Dedifferentiated amniotic fluid mesenchymal stem cell (primary cell): ENCODE measurements around the gene OR2T6.
"Not testable (repeated sequence)": the region's sequence is repeated elsewhere in the genome, so short reads cannot be mapped to it uniquely, and the experiment has no call there.

Experiments
- DNase-seq: peaks from one replicate; pipeline ENCODE4 v3.0.0-alpha.2; 2016; ENCODE audit errors: extremely low spot score

OR2T6 gene

GRCh38 chr1:248433811-248434415 is 58.4 kb downstream of the OR2T6 start:
- not testable (repeated sequence) for DNase-seq

GRCh38 chr1:248434913-248435312 is 59.4 kb downstream of the OR2T6 start:
- not testable (repeated sequence) for DNase-seq

GRCh38 chr1:248436303-248436702 is 60.8 kb downstream of the OR2T6 start:
- not testable (repeated sequence) for DNase-seq

- DNase-seq = not testable (repeated sequence)
Observed at GRCh38 chr1:248438668-248439067, 63.1 kb downstream of the OR2T6 start.

- DNase-seq = not testable (repeated sequence)
Observed at GRCh38 chr1:248439283-248439682, 63.7 kb downstream of the OR2T6 start.
